Fibroblast of peridontal ligament (primary cell): Measurements from ENCODE around the gene CNTLN.
"Not testable (repeated sequence)": the region's sequence is repeated elsewhere in the genome, so short reads cannot be mapped to it uniquely, and the experiment has no call there.

Source experiments
- DNase-seq: peaks from one replicate; pipeline ENCODE4 v3.0.0-alpha.2; 2010; ENCODE audit errors: extremely low read depth

Gene CNTLN

DNA sequence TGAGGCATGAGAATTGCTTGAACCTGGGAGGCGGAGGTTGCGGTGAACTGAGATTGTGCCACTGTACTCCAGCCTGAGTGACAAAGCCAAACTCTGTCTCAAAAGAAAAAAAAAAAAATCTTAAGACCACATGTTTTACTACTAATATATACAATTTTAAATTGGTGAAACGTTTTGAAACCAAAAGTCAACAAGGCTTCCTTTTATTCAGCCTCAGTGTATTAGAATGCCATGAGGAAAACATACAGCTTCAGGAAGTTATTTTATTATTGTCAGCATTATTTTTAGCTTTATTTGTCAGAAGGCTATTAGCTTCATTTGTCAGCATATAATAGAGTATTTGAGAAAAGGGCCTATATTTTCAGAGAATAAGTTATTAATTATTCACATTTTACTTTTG, 280.1 kb downstream of the CNTLN start:
- no peak for DNase-seq

- peak; percentile 7 for DNase-seq
Measured at GRCh38 chr9:17422994-17423680, 288.3 kb downstream of the CNTLN start.

GRCh38 chr9:17423681-17424011, 288.8 kb downstream of the CNTLN start:
- DNase-seq, result no peak

DNA sequence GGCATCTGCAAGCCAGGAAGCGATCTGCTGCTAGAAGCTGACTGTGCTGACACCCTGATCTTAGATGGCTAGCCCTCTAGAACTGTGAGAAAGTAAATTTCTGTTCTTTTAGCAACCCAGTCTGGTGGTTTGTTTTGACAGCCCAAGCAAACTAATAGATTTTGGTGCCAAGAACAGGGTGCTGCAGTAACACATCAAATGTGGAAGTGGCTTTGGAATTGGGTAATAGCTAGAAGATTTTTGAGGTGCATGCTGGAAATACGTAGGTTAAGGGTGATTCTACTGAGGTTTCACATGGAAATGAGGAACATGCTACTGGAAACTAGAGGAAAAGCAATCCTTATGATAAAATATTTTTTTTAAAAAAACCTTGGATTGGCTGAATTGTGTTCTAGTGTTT, 290.5 kb downstream of the CNTLN start:
- no peak for DNase-seq

- no peak for DNase-seq
Measured at GRCh38 chr9:17433526-17433925, 298.7 kb downstream of the CNTLN start.

DNA sequence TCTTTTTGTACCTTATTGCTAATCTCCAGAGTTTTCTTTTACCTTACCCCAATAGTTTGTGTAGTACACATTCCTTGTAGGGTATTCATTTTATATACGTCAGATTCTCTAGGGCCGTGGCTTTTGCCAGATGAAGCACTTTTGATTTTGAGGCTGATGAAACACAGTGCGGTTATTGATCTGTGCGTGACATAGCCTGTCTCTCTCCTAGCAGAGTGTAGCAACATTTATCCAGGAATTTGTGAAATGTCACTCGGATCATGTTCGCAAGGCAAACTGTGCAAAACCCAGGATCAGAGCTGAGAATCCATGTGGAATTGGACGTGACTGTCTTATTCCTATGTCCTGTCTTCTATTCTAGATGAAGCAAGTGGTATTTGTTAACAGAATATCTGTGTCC, 302.0 kb downstream of the CNTLN start:
- no peak for DNase-seq

DNA sequence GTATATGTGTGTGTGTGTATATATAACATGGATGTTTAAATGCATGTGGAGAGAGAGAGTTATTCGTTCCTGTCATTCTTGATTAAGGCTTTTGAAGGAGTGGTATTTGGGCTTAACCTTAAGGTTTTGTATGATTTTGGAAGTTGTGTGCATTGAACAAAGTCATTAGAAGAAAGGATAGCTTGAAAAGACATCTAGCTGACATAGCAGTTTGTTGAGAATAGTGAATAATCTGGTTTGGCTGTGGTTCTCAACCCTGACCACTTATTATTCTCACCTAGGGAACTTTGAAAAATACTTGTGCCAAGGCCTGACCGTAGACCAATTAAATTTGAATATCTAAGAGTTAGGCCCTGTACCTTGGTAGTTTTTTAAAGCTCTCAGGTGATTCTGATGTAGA, 303.0 kb downstream of the CNTLN start:
- DNase-seq, result no peak

DNA sequence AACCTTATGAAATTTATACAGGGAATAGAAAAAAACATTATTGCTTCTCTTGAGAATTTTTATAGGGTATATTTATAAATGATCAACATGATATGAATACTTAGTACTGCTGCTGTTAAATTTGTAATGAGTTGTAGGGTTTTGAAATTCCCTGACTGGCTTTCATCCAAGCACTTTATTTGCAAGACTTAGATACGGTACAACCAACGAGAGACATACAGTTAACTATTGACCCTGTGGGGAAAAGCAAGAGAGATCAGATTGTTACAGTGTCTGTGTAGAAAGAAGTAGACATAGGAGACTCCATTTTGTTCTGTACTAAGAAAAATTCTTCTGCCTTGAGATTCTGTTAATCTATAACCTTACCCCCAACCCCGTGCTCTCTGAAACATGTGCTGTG, 310.3 kb downstream of the CNTLN start:
- DNase-seq, result not testable (repeated sequence)

- peak; percentile 8 for DNase-seq
Measured at GRCh38 chr9:17453751-17454150, 318.9 kb downstream of the CNTLN start.

GRCh38 chr9:17462869-17463464, 328.1 kb downstream of the CNTLN start:
- DNase-seq, result peak; percentile 84

- DNase-seq, result no peak
Measured at GRCh38 chr9:17470036-17470813, 335.4 kb downstream of the CNTLN start.

DNA sequence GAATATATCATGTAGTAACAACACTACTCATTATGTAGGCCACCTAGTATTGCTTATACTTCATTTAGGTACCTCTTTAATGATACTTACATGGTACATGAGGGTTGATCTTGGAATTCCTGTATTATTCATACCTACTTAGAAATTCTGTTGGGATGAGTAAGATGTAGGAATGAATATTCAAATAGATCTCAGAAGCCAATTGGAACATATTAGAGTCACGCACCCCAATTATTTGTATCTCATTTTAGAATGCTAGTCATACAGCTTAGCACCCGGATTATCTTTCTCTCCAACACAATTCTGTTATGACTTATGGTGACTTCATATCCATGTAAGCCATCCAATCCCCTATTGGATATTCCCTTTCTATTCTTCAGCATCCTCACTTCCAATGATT, 337.3 kb downstream of the CNTLN start:
- no peak for DNase-seq

DNA sequence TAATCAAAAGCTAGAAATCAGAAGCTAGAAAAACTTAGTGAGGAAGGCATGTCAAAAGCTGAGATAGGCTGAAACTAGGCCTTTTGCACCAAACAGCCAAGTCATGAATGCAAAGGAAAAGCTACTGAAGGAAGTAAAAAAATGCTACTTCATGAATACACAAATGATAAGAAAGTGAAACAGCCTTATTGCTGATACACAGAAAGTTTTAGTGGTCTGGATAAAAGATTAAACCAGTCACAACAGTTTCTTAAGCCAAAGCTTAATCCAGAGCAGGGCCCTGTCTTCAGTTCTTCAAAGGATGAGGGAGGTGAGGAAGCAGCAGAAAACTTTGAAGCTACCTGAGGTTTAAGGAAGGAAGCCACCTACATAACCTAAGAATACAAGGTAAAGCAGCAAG, 341.6 kb downstream of the CNTLN start:
- DNase-seq, result no peak

DNA sequence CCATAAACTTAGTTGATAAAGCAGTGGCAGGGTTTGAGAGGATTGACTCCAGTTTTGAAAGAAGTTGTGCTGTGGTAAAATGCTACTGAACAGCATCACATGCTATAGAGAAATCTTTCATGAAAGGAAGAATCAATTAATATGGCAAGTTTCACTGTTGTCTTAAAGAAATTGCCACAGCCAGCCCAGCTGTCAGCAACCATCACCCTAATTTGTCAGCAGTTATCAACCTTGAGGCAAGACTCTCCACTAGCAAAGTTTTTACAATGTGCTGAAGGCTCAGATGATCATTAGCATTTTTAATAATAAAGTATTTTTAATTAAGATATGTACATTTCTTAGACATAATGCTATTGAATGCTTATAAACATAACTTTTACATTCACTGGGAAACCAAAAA, 343.0 kb downstream of the CNTLN start:
- no peak for DNase-seq

GRCh38 chr9:17480966-17481365, 346.1 kb downstream of the CNTLN start:
- no peak for DNase-seq

GRCh38 chr9:17481565-17481964, 346.7 kb downstream of the CNTLN start:
- DNase-seq, result no peak

- DNase-seq, result no peak
Measured at GRCh38 chr9:17484906-17485305, 350.1 kb downstream of the CNTLN start.

DNA sequence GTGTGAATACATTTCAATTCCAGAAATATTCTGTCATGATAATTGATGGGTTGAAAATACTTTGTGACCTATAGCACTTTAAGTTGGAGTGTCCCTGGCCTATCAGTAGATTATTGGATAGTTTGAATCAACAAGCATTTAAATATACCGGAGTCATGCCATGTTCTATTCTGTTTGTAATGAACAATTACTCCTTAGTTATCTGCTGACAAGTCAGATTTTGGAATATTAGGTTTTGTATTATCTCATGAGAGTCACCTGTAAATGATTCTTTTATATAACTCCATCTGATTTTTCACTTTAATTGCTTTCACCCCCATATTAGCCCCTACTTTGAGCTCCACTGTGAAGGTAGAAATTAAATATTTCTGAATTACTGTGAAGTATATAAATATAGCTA, 351.6 kb downstream of the CNTLN start:
- no peak for DNase-seq

- DNase-seq, result no peak
Measured at GRCh38 chr9:17487467-17487866, 352.6 kb downstream of the CNTLN start.

DNA sequence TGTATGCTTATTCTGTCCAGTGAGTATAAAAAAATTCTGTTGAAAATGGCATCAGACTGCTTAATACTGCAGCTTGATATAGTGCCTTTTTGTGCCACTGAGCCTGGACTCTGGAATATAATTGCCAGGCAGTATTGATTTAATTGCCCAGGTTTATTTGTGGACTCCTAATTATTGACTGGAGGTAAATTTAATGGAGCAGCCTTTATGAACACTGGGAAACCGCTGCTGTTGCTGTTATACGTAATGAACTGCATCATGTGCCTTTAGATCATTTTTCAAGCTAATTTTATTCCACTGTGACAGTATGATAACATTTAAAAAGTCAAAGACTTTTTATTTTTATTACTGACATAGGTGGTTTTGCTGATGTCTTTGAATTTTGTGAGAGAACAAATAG, 353.8 kb downstream of the CNTLN start:
- DNase-seq, result no peak

GRCh38 chr9:17490110-17490509, 355.3 kb downstream of the CNTLN start:
- DNase-seq, result no peak

DNA sequence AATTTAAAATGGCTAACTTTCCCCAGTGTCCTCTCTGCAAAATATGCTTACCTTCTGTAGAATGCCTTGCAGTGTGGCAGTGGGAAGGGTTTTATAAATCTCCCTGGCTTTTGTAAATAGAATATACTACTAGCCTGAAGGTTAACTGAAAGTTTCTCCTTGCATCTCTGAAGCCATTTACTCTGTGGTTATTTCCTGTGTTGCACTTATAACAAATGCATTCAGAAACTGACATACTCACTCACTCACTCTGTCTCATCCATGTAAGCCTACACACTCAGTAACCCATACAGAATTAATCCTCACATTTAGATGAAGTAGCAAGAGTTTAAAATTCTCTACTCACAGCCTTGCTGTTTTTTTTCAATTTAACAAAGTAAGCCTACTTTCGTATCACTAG, 356.9 kb downstream of the CNTLN start:
- no peak for DNase-seq

DNA sequence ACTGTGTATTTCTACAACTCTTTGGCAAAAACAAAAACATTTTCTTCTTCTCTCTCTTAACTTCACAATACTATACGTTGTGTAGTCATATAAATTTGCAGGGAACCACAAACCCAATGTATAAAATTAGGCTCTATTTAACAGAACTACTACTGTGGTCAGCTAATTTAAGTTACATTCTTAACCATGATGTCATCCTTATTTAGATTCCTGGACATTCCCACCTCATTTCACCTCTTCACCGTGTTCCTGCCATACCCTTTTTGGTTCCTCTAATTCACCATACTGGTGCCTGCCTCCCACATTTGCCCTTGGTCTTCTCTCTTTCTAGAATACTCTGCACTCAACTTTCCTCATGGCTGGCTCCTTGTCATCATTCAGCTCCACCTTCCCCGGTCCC, 368.4 kb downstream of the CNTLN start:
- DNase-seq, result no peak
